MCF 10A (cell line): ENCODE data around the gene SOAT2. TPM values are rescaled to one million over a fixed set of nuclear protein-coding genes. Genes with fewer than 3 reads are reported as not detected.

Experiments
- BruUV-seq: library from RNA; stranded (reverse); fragments of 400-500 nt; replicated peaks from 2 replicates; lab custom pipeline; 2021; lab: Mats Ljungman, UMichigan
- CTCF ChIA-PET: fragments of 300-600 bp; sonication (Branson Sonifier 250); formaldehyde crosslinking; extraction: SDS; loops from one replicate; lab custom pipeline; 2021; ENCODE audit warnings: antibody characterized with exemption, inconsistent platforms; lab: Yijun Ruan, JAX
- POLR2A ChIA-PET: fragments of 300-600, 350-650 bp; sonication (Branson Sonifier 250); formaldehyde crosslinking; extraction: SDS; loops from one replicate; lab custom pipeline; 2020; ENCODE audit warnings: antibody characterized with exemption, inconsistent platforms; lab: Yijun Ruan, JAX
- DNase-seq: peaks from one replicate; pipeline ENCODE4 v3.0.0-alpha.2; 2018; ENCODE audit not compliant: unreplicated experiment
- H3K27ac Mint-ChIP-seq: one replicate; pipeline ENCODE4 v1.8.0; 2022; ENCODE audit warnings: mild to moderate bottlenecking, low read depth, mixed read lengths; ENCODE audit not compliant: unreplicated experiment
- H3K27me3 Mint-ChIP-seq: one replicate; pipeline ENCODE4 v1.8.0; 2022; ENCODE audit warnings: mixed read lengths; ENCODE audit not compliant: insufficient read depth, unreplicated experiment
- H3K36me3 Mint-ChIP-seq: one replicate; pipeline ENCODE4 v1.8.0; 2022; ENCODE audit warnings: mild to moderate bottlenecking, moderate library complexity, mixed read lengths; ENCODE audit not compliant: insufficient read depth, unreplicated experiment
- H3K4me1 Mint-ChIP-seq: one replicate; pipeline ENCODE4 v1.8.0; 2022; ENCODE audit warnings: mixed read lengths; ENCODE audit not compliant: insufficient read depth, unreplicated experiment
- H3K4me3 Mint-ChIP-seq: one replicate; pipeline ENCODE4 v1.8.0; 2022; ENCODE audit warnings: mild to moderate bottlenecking, moderate library complexity, mixed read lengths; ENCODE audit not compliant: unreplicated experiment
- H3K9me3 Mint-ChIP-seq: one replicate; pipeline ENCODE4 v1.8.0; 2022; ENCODE audit warnings: mixed read lengths; ENCODE audit not compliant: unreplicated experiment
- CTCF ChIP-seq: fragments of 200-600 bp; IDR thresholded peaks from one replicate; pipeline ENCODE4 v1.8.0; 2022; ENCODE audit warnings: antibody characterized with exemption, mild to moderate bottlenecking; ENCODE audit not compliant: unreplicated experiment
- intact Hi-C: fragments of 100-400 bp; cut with micrococcal nuclease; formaldehyde crosslinking; loops from 2 replicates; pipeline ENCODE4 v1.14.1; 2022
- total RNA-seq: library from RNA; stranded (reverse); gene quantifications from 2 replicates; pipeline ENCODE4 v1.2.3, GENCODE V29; 2022

Gene SOAT2
- total RNA-seq, 1 experiment from 2014 or later: not detected

GRCh38 chr12:53078425-53079225, 24.7 kb upstream of the SOAT2 start:
- intact Hi-C loops: loop anchor here (1.0 to 2.0 kb wide), 2 partner anchors 21 to 72 kb away; partner anchors contain the start of gene EIF4B
- Mint-ChIP-seq H3K4me3 (peak overlapping the region; percentile 73), H3K4me1 (peaks cover 29% of the 10 kb centered on the region), H3K27me3 (no peaks in the 10 kb centered on the region), H3K36me3 (peaks cover 49% of the 10 kb centered on the region), H3K9me3 (no peaks in the 10 kb centered on the region), H3K27ac (peak overlapping the region; percentile 61)
- TSS peak; percentile 55 for BruUV-seq
- peak; percentile 54 for DNase-seq
- no peak for TF ChIP-seq CTCF
- ChIA-PET CTCF (interaction anchor here (0.6 to 6.9 kb wide), 7 partner anchors 13 to 375 kb away, joined by 3 to 85 read pairs (median 3); partner anchors contain the start of gene IGFBP6), POLR2A (interaction anchor here (0.5 to 4.8 kb wide), 25 partner anchors 12 to 538 kb away, joined by 3 to 55 read pairs (median 4); partner anchors contain the start of genes AAAS, CSAD, EIF4B and ESPL1)

- H3K36me3 Mint-ChIP-seq: peaks cover 41% of the 10 kb centered on the region
- BruUV-seq: TSS peak; percentile 94
- H3K27me3 Mint-ChIP-seq: no peaks in the 10 kb centered on the region
- no peak for TF ChIP-seq CTCF
- H3K27ac Mint-ChIP-seq: peak within 1 kb of the TSS; percentile 61
- CTCF ChIA-PET: interaction anchor here (0.6 to 6.9 kb wide), 7 partner anchors 12 to 609 kb away, joined by 3 to 85 read pairs (median 4); no protein-coding TSS in a partner anchor
- intact Hi-C loops: loop anchor here (1.0 to 2.0 kb wide), 2 partner anchors 20 to 73 kb away; partner anchors contain the start of gene EIF4B
- no peaks in the 10 kb centered on the region for H3K9me3 Mint-ChIP-seq
- DNase-seq: peak; percentile 97
- POLR2A ChIA-PET: interaction anchor here (0.5 to 4.8 kb wide), 30 partner anchors 11 to 935 kb away, joined by 3 to 55 read pairs (median 4); partner anchors contain the start of genes AAAS, CSAD, EIF4B and ESPL1
- peak within 1 kb of the TSS; percentile 73 for H3K4me3 Mint-ChIP-seq
- peaks cover 23% of the 10 kb centered on the region for H3K4me1 Mint-ChIP-seq
Measured at GRCh38 chr12:53079226-53080117, 23.8 kb upstream of the SOAT2 start, which contains the start of gene SPRYD3. SPRYD3 (minus strand) TSS chr12:53079390; CDS start chr12:53079333, 57 bp downstream.

GRCh38 chr12:53082637-53083175, 20.6 kb upstream of the SOAT2 start:
- Mint-ChIP-seq H3K4me3 (no peak overlapping the region), H3K9me3 (no peaks in the 10 kb centered on the region), H3K27me3 (no peaks in the 10 kb centered on the region), H3K4me1 (peaks cover 16% of the 10 kb centered on the region), H3K36me3 (peaks cover 14% of the 10 kb centered on the region), H3K27ac (no peak overlapping the region)
- TF ChIP-seq CTCF: no peak
- BruUV-seq: no TSS peak
- DNase-seq: no peak
- intact Hi-C loops: no loop called here
- POLR2A ChIA-PET: no interaction called here
- CTCF ChIA-PET: interaction anchor here (0.6 to 2.7 kb wide), 2 partner anchors 12 to 17 kb away, joined by 3 to 13 read pairs; no protein-coding TSS in a partner anchor
